Kidney (tissue), 14 donors: ENCODE data around the gene FNDC7. TPM values are rescaled to one million over a fixed set of nuclear protein-coding genes. Genes with fewer than 3 reads are reported as not detected.

ENCODE experiments used
- DNase-seq, 5 donors: peaks; one replicate each; pipeline ENCODE4 v3.0.0-alpha.2; 2013 to 2020
- FAIRE-seq: peaks from 2 replicates; lab custom pipeline; 2012; peaks lifted over from hg19 to GRCh38; lab: Jason Lieb, UNC
- H3K27ac ChIP-seq, 2 donors: one replicate each; pipeline ENCODE4 v1.7.0; 2013; ENCODE audit warnings: low read depth in 2 of 2, low read length in 2 of 2, inconsistent platforms in 1 of 2
- H3K27me3 ChIP-seq: one replicate; pipeline ENCODE4 v1.7.1; 2013; ENCODE audit warnings: low read length, inconsistent platforms; ENCODE audit not compliant: control insufficient read depth, insufficient read depth
- H3K36me3 ChIP-seq, 3 donors: one replicate each; pipeline versions ENCODE4 v1.7.0 to v1.7.1; 2013; ENCODE audit warnings: low read length in 3 of 3, control low read depth in 1 of 3, inconsistent platforms in 1 of 3; ENCODE audit not compliant: insufficient read depth in 3 of 3, control insufficient read depth in 2 of 3
- H3K4me1 ChIP-seq, 3 donors: one replicate each; pipeline versions ENCODE4 v1.7.0 to v1.7.1; 2013; ENCODE audit warnings: low read length in 3 of 3, inconsistent platforms in 1 of 3, low read depth in 1 of 3; ENCODE audit not compliant: control insufficient read depth in 2 of 3, insufficient read depth in 2 of 3
- H3K4me3 ChIP-seq, 3 donors: one replicate each; pipeline versions ENCODE4 v1.7.0 to v1.8.1; 2013; ENCODE audit warnings: low read length in 3 of 3, control low read depth in 1 of 3, inconsistent platforms in 1 of 3
- H3K9ac ChIP-seq, 3 donors: one replicate each; pipeline versions ENCODE4 v1.7.0 to v1.7.1; 2013; ENCODE audit warnings: low read length in 3 of 3, control low read depth in 1 of 3, inconsistent platforms in 1 of 3
- H3K9me3 ChIP-seq, 3 donors: one replicate each; pipeline versions ENCODE4 v1.7.0 to v1.7.1; 2013; ENCODE audit warnings: low read length in 3 of 3, control low read depth in 1 of 3, inconsistent platforms in 1 of 3; ENCODE audit not compliant: control insufficient read depth in 2 of 3, insufficient read depth in 1 of 3
- intact Hi-C: fragments of 100-400 bp; cut with DNase I; formaldehyde crosslinking; loops from one replicate; pipeline ENCODE4 v1.11.1; 2022
- polyA plus RNA-seq: library from polyadenylated mRNA; stranded (reverse); fragments of 350-450 nt; fragmentation: Illumina TruSeq; extraction: RNeasy Lipid Tissue Mini Kit (QIAGEN cat#74804); gene quantifications from one replicate; pipeline ENCODE4 v1.2.3, GENCODE V29; 2014; ENCODE audit warnings: low read depth, low replicate concordance; ENCODE audit not compliant: insufficient read depth
- total RNA-seq: library from RNA; stranded (reverse); fragmentation: NEBNext Ultra II Directional; extraction: Animal tissue kit (Norgen Biotek cat#: 25700); gene quantifications from one replicate; pipeline ENCODE4 v1.2.1, GENCODE V29; 2021
- TF ChIP-seq, protein P1 (sequence below): IDR thresholded peaks from 3 replicates; pipeline ENCODE4 v1.5.1; 2012; ENCODE audit warnings: mild to moderate bottlenecking, moderate library complexity, borderline replicate concordance; ENCODE audit not compliant: insufficient read depth; ENCODE audit errors: extremely low read depth
- donor health status: control.
- donor health status: control.
- donor health status: control.
- donor health status: control.
- donor health status: control.
- donor health status: DM: yes; HTN: yes; CAD: no.
- donor health status: Normal renal cell carcinoma (clear cell type).

FNDC7 gene
- total and polyA plus RNA-seq, 2 donors from 2014 or later, result not detected

DNA sequence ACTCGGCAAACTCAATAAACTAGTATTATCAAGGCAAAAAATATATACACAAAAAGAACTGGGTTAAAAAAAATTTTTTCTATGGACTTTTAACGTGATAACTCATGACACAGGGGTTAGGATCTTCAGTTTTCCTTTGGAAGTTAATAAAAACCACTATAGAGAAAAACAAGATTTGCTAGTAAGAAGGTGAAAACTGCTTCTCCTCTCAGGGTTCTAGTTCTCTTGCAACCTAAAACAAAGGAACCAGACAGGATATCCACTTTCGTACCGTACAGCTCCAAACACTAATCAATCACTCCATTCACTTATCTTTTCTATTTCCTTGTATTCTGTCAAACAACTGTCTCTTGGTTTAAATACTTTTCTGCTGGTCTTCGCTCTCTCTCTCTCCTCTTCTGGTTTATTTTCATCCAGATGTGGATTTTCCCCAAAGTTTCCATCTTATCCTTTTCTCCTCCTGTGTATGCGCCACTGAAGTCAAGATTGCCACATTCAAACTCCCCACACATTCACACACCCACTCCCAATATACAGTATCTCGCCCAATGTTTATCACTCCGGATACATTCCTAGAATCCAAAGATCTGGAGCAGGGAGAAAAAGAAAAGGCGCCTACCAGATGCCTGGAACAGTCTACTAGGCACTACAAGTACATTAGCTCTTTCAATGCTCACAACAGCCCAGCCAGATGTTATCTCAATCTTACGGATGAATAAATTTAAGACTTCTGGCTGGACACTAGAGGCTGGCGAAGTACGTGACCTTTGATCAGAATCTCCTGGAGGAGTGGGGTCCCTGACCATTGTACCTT is 21.4 kb upstream of the FNDC7 start:
- intact Hi-C loops, result no loop called here
- Histone ChIP-seq H3K9me3 (no peaks in the 10 kb centered on the region), H3K4me3 (peak overlapping the region; percentile 90 to 97 (median 91)), H3K4me1 (peaks cover 0 to 10% (median 0%) of the 10 kb centered on the region in 3 donors), H3K27ac (peak overlapping the region; percentile 99), H3K9ac (peak overlapping the region; percentile 35 to 93 (median 88)), H3K27me3 (no peaks in the 10 kb centered on the region), H3K36me3 (peaks cover 0 to 5% (median 0%) of the 10 kb centered on the region in 3 donors)
- no peak for FAIRE-seq
- DNase-seq, result peak in 1 of 5 donors; percentile 68
- TF ChIP-seq, protein P1, sequence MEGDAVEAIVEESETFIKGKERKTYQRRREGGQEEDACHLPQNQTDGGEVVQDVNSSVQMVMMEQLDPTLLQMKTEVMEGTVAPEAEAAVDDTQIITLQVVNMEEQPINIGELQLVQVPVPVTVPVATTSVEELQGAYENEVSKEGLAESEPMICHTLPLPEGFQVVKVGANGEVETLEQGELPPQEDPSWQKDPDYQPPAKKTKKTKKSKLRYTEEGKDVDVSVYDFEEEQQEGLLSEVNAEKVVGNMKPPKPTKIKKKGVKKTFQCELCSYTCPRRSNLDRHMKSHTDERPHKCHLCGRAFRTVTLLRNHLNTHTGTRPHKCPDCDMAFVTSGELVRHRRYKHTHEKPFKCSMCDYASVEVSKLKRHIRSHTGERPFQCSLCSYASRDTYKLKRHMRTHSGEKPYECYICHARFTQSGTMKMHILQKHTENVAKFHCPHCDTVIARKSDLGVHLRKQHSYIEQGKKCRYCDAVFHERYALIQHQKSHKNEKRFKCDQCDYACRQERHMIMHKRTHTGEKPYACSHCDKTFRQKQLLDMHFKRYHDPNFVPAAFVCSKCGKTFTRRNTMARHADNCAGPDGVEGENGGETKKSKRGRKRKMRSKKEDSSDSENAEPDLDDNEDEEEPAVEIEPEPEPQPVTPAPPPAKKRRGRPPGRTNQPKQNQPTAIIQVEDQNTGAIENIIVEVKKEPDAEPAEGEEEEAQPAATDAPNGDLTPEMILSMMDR, result no peak

DNA sequence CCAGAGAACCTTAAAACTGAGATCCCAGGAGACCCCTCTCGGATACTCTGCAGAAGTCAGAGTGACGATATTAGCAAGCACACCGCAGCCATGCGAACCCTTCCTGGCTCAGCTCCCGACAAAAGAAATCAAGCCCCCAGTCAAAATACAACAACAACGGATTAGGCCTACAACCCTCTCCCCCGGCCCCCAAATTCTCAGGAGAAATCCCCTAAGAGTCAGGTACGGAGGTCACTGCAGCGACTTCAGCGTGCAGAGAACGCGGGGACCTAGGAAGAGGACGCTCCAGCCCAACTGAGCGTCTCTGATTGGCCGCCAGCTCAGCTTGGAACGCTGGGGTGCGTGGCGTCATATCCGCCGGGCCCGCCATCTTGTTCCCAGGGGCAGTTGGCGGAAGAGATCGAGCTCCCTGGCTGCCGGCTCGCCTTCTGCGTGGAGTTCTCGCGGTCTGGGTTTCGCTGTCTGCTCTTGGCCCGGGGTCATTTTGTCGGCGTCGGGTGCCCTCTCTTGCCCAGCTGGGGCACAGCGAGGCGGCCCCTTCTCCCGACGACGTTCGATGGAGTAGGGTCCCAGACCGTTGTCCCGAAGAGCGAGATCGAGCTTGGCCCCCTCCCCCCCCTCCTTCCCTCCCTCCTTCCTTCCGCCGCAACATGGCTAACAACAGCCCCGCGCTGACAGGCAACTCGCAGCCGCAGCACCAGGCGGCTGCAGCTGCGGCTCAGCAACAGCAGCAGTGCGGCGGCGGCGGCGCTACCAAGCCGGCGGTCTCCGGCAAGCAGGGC is 20.6 kb upstream of the FNDC7 start, which contains the start of gene PRPF38B:
Gene PRPF38B, plus strand, starts transcription at position 369 of the 782 bp plus-strand sequence. Its CDS starts 282 bp downstream, at position 651.
- intact Hi-C loops, result no loop called here
- H3K9ac ChIP-seq, result peak within 1 kb of the TSS; percentile 80 to 93 (median 88)
- TF ChIP-seq, protein P1, result no peak
- DNase-seq (peak; percentile 95 to 98 (median 97)), FAIRE-seq (peak; percentile 19)
- peaks cover 0 to 10% (median 0%) of the 10 kb centered on the region in 3 donors for H3K4me1 ChIP-seq
- no peaks in the 10 kb centered on the region for H3K9me3 ChIP-seq
- H3K27ac ChIP-seq, result peak within 1 kb of the TSS; percentile 99
- H3K36me3 ChIP-seq, result peaks cover 3 to 12% (median 3%) of the 10 kb centered on the region in 3 donors
- no peaks in the 10 kb centered on the region for H3K27me3 ChIP-seq
- peak within 1 kb of the TSS; percentile 90 to 97 (median 91) for H3K4me3 ChIP-seq

DNA sequence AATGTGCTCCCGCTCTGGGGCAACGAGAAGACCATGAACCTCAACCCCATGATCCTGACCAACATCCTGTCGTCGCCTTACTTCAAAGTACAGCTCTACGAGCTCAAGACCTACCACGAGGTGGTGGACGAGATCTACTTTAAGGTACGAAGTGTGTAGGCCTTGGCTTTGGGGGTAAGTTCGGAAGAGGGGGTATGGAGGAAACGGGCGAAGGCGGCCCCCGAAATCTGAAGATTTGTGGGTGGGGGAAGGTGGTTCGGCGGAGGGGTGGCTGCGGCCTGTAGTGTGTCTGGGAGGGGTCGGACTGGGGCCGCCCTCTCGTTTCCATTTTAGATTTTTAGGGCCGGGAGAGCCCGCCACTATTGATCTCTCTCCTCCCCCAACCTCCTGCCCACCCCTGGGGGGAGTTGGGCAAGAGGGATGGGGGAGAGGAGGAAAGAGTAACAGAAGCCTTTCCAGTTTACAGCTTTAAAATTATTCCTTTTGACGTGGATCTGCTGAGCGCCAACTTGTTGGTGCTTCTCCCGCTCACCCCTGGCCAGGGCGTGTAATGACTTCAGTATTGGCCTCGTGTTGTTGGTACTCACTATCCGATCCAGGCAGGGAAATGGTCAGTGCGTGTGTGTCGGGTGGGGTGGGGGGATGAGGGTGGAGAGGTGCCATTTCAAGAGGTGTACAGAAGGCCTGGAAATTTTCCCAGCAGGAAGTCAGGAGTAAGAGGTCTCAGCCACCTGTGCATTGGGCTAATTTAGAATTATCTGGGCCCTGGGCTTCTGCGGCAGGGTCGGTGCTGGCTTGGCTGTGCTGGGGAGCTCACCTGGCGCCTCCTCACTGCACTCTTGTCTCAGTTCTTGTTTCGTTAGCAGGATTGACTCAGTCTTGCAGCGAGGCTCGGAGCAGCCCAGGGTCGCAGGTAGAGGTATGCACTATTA is 19.7 kb upstream of the FNDC7 start:
- intact Hi-C loops, result no loop called here
- Histone ChIP-seq H3K9me3 (no peaks in the 10 kb centered on the region), H3K4me3 (peak overlapping the region; percentile 90 to 97 (median 91)), H3K27ac (peak overlapping the region; percentile 99), H3K9ac (peak overlapping the region; percentile 68 to 93 (median 88)), H3K36me3 (peaks cover 7 to 18% (median 8%) of the 10 kb centered on the region in 3 donors), H3K4me1 (peaks cover 0 to 10% (median 0%) of the 10 kb centered on the region in 3 donors), H3K27me3 (no peaks in the 10 kb centered on the region)
- DNase-seq (peak; percentile 22 to 91 (median 83)), FAIRE-seq (no peak)
- TF ChIP-seq, protein P1, result no peak
